GM18861 (cell line): ENCODE data around the gene OR8J1.
"Not testable (repeated sequence)": the region's sequence is repeated elsewhere in the genome, so short reads cannot be mapped to it uniquely, and the experiment has no call there.

Source experiments
- ATAC-seq: cut with Tn5 transposase; IDR thresholded peaks from one replicate; pipeline ENCODE4 v1.9.1; 2021; ENCODE audit not compliant: unreplicated experiment

OR8J1 gene, protein sequence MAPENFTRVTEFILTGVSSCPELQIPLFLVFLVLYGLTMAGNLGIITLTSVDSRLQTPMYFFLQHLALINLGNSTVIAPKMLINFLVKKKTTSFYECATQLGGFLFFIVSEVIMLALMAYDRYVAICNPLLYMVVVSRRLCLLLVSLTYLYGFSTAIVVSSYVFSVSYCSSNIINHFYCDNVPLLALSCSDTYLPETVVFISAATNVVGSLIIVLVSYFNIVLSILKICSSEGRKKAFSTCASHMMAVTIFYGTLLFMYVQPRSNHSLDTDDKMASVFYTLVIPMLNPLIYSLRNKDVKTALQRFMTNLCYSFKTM

DNA sequence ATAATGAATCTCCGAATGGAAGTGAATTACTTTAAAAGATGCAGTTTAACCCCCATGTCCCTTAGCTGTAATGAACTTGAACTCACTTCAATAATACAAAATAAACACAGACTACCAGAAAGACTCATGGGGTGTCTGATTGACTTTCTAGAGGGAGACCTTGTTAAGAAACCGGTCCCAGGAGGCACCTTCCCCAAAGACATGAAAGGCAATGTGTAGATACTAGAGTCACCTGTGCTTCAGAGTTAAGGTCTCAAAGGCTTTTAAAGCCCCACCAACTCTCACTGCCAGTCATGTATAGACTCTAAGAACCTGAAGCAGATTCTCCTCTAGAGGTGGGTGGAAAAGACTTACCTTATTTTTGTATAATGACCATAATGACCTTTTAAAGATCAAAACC, at the start of gene OR8J1:
Gene OR8J1, plus strand, starts transcription at position 301 of the 400 bp plus-strand sequence. CDS start 5,956 bp downstream, outside the sequence.
- ATAC-seq, result no peak

- no peak for ATAC-seq
Observed at GRCh38 chr11:56307836-56308235, 46.3 kb upstream of the OR8J1 start.

DNA sequence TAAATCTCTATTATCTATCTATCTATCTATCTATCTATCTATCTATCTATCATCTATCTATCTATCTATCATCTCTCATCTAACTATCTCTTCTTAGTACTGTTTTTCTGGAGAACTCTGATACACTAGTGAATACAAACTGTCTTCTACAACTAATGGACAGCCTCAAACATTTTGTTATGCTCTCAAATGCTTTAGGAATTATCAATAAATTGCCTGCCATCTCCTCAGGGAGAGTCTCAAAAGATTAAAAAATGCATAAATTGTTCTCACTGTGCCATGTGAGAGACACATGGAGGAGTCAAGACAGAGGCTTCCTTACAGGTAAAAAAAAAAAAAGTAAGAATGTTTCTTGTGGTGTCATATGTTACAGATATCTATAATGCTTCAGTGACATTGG, 39.2 kb upstream of the OR8J1 start, which contains the start of gene OR8K3:
Gene OR8K3, plus strand, starts transcription at position 301 of the 400 bp plus-strand sequence. CDS start 3,163 bp downstream, outside the sequence.
- ATAC-seq, result no peak

- no peak for ATAC-seq
Observed at GRCh38 chr11:56331861-56332491, 22.1 kb upstream of the OR8J1 start.

DNA sequence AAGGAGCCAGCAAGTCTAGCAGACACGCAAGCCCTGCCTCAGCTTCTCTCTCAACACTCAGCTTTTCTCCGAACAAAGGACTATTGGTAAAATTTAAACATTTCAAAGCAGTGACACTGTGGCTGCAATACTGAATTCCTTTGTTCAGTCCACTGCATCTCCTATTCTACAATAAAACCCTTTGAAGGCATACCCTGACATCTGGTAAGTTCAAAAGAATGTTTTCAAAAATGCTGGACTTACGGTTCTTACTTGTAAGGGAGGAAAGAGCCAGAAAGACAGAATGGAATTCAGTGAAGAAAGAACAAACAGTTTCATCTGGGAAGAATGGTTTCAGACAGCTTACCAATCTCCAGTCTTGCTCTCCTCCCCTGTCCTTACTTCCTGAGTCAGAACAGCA, 20.9 kb upstream of the OR8J1 start:
- no peak for ATAC-seq

GRCh38 chr11:56340289-56340688, 13.8 kb upstream of the OR8J1 start:
- no peak for ATAC-seq

DNA sequence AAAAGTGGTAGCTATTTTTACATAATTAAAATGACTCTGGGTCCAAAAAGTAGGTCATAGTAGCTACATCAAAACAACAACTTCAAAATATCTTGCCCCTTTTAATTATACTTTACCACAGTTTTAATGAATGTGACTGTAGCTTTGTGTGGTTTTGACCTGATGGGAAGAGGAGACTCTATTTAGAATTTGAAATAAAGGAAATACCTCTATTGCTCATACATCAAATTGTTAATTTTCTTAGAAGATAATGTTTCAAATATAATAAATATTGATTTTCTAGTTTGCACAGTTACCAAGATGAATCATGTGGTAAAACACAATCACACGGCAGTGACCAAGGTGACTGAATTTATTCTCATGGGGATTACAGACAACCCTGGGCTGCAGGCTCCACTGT, 8.4 kb upstream of the OR8J1 start, which contains the start of gene OR8K1:
Gene OR8K1, plus strand, starts transcription at position 301 of the 400 bp plus-strand sequence. Its CDS starts 0 bp downstream, at position 301.
- ATAC-seq, result no peak

GRCh38 chr11:56375324-56375723, 21.2 kb downstream of the OR8J1 start, which contains the start of gene OR8U1:
Gene OR8U1 (plus strand): TSS chr11:56375624. CDS start chr11:56375624, 0 bp downstream.
- no peak for ATAC-seq

GRCh38 chr11:56380120-56380519, 26.0 kb downstream of the OR8J1 start:
- no peak for ATAC-seq

DNA sequence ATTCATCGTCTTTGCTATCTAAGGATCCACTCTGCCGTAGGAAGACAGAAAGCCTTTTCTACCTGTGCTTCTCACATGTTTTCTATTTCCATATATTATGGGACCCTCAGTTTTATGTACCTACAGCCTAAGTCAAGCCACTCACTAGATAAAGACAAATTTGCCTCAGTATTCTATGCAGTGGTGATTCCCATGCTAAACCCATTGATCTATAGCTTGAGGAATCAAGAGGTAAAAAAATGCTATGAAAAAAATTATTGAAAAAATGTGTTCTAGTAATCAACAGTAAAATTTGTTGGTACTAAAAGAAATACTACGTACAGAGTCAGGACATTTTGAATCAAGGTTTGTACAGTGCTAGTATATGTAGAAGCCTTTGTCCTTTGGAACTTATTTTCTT, 40.3 kb downstream of the OR8J1 start:
- no peak for ATAC-seq

GRCh38 chr11:56396047-56396446, 42.0 kb downstream of the OR8J1 start:
- no peak for ATAC-seq

GRCh38 chr11:56401858-56402461, 47.9 kb downstream of the OR8J1 start:
- not testable (repeated sequence) for ATAC-seq

GRCh38 chr11:56404393-56404792, 50.3 kb downstream of the OR8J1 start:
- ATAC-seq, result no peak

GRCh38 chr11:56410801-56411200, 56.7 kb downstream of the OR8J1 start:
- no peak for ATAC-seq
